GM18511 (cell line): ENCODE data around the gene YAF2.
A peak's percentile ranks its signal among the peaks of the same experiment; 100 is the strongest.
"Not testable (repeated sequence)": the region's sequence is repeated elsewhere in the genome, so short reads cannot be mapped to it uniquely, and the experiment has no call there.

ENCODE experiments used
- ATAC-seq: cut with Tn5 transposase; IDR thresholded peaks from one replicate; pipeline ENCODE4 v1.9.1; 2021; ENCODE audit warnings: mild to moderate bottlenecking, moderate library complexity; ENCODE audit not compliant: unreplicated experiment

The YAF2 gene

DNA sequence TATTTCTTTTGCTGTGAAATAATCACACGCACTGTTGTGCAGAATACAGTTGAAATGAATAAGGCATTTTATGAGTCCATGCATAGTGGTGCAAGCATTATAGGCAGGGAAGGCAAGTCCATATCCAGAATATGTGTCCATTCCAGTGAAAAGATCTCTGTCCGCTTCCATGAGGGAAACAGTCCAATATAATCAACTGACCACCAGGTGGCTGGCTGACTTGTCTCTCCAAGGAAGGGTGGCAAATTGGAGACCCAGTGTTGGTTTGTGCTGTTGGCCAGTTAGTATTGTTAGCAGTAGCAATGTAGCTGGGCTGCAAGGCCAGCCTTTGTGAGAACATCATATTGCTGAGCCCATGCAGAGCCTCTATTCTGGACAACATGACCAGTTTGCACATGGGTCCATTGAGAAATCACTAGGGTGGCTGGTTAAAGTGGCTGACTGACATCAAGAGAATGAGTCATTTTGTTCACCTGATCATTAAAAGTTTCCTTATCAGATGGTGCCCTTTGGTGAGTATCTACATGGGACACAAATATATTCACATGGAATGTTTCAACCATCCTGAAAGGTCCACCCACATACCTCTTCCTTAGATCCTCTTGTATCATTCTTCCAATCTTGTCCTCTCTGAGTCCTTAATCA is 17.3 kb upstream of the YAF2 start:
- no peak for ATAC-seq

DNA sequence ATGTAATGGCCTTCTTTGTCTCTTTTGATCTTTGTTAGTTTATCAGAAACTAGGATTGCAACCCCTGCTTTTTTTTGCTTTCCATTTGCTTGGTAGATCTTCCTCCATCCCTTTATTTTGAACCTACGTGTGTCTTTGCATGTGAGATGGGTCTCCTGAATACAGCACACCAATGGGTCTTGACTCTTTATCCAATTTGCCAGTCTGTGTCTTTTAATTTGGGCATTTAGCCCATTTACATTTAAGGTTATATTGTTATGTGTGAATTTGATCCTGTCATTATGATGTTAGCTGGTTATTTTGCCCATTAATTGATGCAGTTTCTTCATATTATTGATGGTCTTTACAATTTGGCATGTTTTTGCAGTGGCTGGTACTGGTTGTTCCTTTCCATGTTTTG is 14.6 kb upstream of the YAF2 start:
- not testable (repeated sequence) for ATAC-seq

- not testable (repeated sequence) for ATAC-seq
Observed at GRCh38 chr12:42249033-42249432, 11.0 kb upstream of the YAF2 start.

GRCh38 chr12:42240131-42240750 is 2.2 kb upstream of the YAF2 start:
- no peak for ATAC-seq

GRCh38 chr12:42237853-42238239 is 202 bp downstream of the YAF2 start:
- peak; percentile 35 for ATAC-seq

DNA sequence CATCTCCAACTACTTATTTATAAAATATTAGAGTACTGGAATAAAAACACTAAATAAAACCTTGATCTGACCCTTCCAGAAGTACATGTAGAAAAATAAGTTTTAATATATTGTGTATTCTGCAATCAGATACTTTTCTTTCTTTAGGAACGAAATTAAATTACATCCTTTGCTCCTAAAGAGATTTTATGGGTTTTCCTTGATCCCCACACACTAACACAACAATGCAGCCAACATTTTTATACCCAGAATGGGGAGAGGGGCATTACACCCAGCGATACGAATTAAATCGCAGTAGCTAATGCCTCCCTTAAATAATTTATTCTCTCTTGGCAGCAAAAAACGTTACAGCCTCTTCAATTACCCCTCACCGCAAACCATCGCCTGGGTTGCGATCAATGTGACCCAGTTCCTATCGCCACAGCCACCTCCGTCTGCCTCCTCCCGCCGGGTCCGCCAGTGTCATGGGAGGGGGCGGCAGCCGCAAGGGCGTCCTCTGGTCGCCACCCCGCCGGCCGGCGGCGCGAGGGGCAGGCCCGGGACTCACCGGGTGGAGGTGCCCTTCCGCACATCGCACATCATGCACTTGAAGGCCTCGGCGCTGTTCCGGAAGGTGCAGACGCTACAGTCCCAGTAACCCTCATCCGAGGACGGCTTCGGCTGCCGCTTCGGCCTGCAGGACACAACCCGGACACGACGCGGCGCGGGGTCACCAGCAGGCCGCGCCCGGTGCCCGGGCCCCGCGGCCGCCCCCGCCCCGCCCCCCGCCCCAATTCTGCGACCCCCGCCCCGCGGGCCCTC is 796 bp downstream of the YAF2 start:
- ATAC-seq: peak; percentile 83

DNA sequence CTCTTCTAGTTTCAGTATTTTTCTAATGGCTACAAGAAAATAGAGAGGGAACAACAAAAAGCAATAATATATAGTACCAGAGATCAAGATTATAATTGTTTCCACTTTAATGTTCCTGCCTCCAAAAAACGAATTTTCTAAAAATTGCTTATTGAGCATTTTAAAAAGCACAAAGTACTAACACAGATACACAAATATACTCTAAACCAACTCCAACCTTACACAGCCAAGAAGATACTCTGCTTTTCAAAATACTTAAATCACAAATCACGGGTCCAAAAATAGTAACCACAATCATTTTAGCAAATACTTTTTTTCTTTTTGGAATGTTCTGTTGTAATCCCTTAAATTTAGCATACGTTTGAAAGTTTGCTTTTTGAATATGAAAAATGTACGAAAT is 2.0 kb downstream of the YAF2 start:
- no peak for ATAC-seq

- ATAC-seq: no peak
Observed at GRCh38 chr12:42235426-42235825, 2.6 kb downstream of the YAF2 start.

DNA sequence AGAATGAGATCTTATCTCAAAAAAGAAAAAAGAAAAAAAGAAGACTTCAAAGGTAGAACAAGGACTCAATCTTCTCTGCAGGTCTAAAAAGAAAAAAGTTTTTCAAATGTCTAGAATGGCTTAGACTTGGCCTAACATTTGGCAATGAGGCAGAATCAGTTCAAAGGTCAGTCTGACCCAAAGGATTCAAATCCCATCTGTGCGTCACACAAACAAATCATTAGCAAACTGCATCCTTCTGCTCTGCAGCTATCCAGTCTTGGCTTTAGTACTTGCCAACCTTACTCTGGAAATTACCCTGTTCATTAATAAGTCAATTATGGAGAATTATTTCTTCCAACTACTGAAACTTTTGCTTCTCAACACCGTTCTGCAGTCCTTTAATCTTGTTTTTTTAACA is 3.1 kb downstream of the YAF2 start:
- no peak for ATAC-seq

DNA sequence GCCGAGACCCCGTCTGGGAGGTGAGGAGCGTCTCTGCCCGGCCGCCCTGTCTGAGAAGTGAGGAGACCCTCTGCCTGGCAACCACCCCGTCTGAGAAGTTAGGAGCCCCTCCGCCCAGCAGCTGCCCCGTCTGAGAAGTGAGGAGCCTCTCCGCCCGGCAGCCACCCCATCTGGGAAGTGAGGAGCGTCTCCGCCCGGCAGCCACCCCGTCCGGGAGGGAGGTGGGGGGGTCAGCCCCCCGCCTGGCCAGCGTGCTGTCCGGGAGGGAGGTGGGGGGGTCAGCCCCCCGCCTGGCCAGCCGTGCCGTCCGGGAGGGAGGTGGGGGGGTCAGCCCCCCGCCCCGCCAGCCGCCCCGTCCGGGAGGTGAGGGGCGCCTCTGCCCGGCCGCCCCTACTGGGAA is 10.5 kb downstream of the YAF2 start:
- not testable (repeated sequence) for ATAC-seq

DNA sequence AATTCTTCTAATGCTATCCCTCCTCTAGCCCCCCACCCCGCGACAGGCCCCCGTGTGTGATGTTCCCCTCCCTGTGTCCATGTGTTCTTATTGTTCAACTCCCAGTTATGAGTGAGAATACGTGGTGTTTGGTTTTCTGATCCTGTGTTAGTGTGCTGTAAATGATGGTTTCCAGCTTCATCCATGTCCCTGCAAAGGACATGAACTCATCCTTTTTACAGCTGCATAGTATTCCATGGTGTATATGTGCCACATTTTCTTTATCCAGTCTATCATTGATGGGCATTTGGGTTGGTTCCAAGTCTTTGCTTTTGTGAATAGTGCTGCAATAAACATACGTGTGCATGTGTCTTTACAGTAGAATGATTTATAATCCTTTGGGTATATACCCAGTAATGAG is 13.5 kb downstream of the YAF2 start:
- not testable (repeated sequence) for ATAC-seq

- ATAC-seq: no peak
Observed at GRCh38 chr12:42222724-42223123, 15.3 kb downstream of the YAF2 start.

DNA sequence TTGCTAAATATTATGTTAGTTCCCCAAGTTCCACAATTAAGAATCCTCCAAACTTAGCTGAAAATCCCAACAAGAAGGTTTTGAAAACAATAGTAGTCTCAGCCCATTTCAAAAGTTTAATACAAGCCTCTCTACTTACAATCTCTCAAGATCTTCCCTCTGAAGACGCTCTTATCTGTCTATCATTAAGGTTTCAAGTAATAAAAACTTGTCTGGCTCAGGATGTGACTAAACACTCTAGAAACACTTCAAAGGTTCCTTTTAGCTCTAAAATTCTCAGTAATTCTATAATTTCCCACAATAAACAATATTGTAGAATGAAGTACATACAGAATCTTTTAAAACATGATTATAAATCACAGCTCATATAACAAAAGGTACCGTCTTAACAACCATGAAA is 16.3 kb downstream of the YAF2 start:
- ATAC-seq: no peak

DNA sequence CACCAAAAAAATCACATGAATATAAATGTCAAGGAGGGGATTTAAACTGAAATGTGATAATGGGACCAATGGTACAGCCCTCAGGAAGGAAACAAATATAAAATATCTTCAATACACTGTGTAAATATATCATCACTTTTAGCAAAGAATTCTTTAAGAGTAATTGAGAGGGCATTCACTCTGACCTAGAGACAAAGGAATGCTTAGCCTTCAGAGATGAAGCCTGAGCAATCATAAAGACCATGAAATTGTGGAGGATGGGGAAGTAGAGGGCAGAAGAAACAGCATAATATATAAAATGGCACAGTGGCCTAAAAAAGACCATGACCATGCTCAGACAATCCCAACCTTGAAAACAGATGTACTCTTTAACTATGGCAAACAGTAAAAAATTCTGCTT is 20.4 kb downstream of the YAF2 start:
- ATAC-seq: no peak

- ATAC-seq: no peak
Observed at GRCh38 chr12:42216737-42217136, 21.3 kb downstream of the YAF2 start.

DNA sequence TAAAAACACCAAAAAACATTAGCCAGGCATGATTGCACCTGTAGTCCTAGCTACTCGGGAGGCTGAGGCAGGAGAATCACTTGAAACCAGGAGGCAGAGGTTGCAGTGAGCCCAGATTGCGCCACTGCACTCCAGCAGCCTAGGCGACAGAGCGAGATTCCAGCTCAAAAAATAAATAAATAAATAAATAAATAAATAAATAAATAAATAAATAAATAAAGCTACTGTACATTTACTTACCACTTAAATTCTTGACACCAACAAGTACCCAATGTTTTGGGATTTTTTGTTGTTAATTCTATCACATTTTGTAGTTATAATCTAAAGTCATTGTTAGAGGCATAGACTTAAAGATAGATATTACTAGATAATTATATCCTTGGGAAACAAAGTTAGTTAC is 22.3 kb downstream of the YAF2 start:
- ATAC-seq: not testable (repeated sequence)

GRCh38 chr12:42213954-42214426 is 24.1 kb downstream of the YAF2 start:
- ATAC-seq: no peak

DNA sequence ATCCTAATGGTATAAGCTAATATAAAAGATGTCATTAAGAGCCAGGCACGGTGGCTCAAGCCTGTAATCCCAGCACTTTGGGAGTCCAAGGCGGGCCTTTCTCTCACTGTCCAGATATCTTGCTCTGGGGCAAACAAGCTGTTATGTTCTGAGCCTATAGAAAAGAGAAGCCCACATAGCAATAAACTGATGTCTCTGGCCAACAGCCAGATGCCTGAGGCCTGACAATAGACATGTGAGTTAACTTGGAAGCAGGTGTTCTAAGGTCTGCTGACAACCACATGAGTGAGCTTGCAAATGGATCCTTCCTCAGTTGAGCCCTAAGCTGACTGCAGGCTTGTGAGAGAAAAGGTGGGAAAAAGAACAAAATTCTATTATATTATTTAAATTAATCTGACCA is 25.0 kb downstream of the YAF2 start:
- no peak for ATAC-seq

DNA sequence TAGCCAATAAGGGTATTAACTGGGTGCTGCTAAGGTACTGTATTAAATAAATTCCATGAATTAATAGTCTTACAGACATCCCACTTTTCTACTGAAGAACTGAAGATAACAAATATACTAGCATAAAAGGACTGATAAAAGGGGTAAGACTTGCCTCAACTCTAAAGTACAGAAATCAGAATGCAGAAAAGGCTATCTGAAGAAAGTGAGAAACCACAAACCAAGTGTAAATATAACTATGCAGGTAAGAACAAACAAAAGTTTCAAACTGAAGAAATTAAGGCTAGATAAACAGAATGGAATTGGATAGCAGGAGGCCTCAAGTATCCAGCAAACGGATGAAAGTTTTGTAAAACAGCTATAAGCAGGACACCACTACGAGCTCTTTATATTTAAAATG is 29.5 kb downstream of the YAF2 start:
- ATAC-seq: no peak

DNA sequence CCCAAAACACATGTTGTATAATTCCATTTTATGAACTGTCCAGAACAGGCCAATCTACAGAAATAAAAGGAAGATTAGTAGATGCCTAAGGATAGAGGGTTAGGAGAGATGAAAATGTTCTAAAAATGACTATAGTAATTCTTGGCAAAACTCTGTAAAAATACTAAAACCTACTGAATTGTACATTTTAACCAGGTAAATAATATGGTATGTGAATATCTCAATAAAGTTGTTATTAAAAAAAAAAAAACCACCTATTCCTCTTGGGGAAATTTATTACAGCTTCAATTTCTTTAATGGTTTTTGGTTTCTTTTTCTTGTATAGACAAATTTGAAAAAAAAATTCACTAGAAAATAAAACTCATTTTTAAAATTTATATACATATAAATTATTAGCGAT is 33.2 kb downstream of the YAF2 start:
- no peak for ATAC-seq

- ATAC-seq: no peak
Observed at GRCh38 chr12:42204362-42204761, 33.7 kb downstream of the YAF2 start.

DNA sequence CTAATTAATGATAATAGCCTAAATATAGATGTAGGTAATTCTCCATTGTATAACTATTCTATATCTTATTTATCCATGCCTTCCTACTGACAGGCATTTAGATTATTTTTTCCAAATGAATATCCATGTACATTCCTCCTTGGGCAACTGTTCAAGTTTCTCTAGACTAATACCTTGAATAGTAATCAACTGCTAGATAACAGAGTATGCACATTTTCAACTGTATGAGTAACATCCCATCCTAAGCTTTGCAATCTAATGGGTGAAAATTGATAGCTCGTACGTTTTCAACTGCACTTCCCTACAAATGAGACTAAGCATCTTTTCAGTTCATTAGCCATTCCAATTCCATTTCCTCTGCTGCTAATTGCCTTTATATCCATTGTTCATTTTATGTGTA is 37.0 kb downstream of the YAF2 start:
- no peak for ATAC-seq
